NCI-H748 (cell line): Measurements from ENCODE around the gene TNS1.

Source experiments
- DNase-seq: peaks from one replicate; lab custom pipeline; 2025; ENCODE audit not compliant: unreplicated experiment; lab: John Stamatoyannopoulos, UW

TNS1 gene

GRCh38 chr2:217755027-217755745 lies 247.6 kb downstream of the TNS1 start:
- no peak for DNase-seq

DNA sequence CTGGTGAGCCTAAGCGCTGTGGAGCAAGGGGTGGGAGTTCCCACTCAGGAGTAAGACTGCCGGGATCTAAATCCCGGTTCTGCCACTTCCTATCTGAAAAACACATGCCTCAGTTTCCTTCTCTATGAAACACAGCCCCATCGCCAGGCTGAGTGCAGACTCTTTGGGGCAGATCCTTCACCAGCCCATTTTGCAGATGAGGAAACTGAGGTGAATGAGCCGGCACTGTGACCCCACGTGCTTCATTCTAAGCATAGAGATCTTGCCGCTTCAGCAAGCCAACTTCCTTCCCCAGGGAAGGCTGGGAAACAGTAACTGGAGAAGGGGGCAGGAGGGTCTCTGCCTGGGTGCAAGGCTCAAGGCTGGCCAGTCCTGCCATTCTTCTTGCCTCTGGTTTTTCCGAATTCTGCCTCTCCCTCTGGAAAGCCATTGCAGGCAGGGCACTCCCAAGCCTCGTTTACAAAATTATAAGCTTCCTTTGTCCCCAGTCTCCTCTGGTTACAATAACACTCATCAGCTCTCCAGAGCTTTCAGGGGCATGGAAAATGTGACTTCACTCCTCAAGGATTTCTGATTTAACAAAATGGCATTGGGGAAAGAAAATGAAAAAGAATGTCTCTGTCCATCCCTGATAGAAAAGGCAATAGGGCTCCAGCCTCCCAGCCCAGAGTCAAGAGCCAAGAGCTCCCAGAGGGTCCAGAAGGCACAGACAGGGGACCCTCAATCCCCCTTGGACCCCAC lies 249.2 kb downstream of the TNS1 start:
- no peak for DNase-seq

DNA sequence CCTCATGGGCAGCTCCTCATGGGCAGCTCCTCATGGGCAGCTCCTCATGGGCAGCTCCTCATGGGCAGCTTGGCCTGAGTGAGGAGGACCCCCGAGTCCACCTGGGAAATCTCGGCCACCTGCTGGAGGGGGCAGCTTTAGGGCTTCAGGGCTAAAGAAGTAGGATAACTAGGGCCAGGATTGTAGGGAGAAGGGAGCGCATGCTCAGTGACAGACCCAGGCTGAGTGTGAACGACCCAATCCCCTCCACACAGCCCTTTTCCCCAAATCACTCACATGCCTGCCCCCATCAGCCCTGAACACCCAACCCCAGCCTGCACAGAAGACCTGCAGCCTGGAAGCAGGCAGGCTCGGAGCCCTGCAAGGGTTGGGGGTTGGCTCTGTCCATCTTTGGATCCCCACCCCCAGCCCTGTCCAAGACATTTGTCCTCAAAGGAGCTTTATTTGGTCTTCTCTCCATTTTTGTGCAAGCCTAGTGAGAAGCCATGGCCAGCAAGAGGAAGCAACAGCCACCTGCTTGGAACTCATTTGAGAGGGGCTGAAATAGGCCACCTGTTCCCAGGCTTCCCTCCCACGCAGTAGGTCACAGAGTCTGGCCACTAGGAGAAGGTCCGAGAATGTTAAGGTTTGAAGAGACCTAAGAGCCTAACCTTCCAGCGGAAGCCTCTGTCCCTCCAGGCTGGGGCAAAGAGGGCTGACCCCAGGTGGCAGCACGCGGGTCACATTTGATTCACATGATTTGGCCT lies 249.9 kb downstream of the TNS1 start:
- no peak for DNase-seq

- no peak for DNase-seq
Observed at GRCh38 chr2:217751952-217752351, 250.8 kb downstream of the TNS1 start.

GRCh38 chr2:217751192-217751591 lies 251.6 kb downstream of the TNS1 start:
- no peak for DNase-seq
